HepG2 (cell line): ENCODE results near the gene BTD. TPM values are rescaled to one million over a fixed set of nuclear protein-coding genes. Genes with fewer than 3 reads are reported as not detected.

Experiments used
- ATAC-seq: fragments of 200-7000 bp; cut with Tn5 transposase; 3 replicates; pipeline ENCODE4 v1.9.1; 2020; ENCODE audit warnings: mild to moderate bottlenecking, moderate library complexity
- BruUV-seq: library from RNA; stranded (reverse); fragments of 400-500 nt; replicated peaks from 2 replicates; lab custom pipeline; 2021; lab: Mats Ljungman, UMichigan
- CTCF ChIA-PET: fragments of 300-600 bp; formaldehyde crosslinking; extraction: SDS; loops from one replicate; lab custom pipeline; 2021; ENCODE audit warnings: low total read pairs, inconsistent platforms, low intra/inter-chr PET ratio; lab: Yijun Ruan, JAX
- POLR2A ChIA-PET: fragments of 350-600 bp; sonication (Branson Sonifier 250); formaldehyde crosslinking; loops from one replicate; lab custom pipeline; 2020; ENCODE audit warnings: antibody characterized with exemption, inconsistent platforms; lab: Yijun Ruan, JAX
- DNase-seq: peaks from one replicate; pipeline ENCODE4 v3.0.0-alpha.2; 2015; ENCODE audit warnings: low spot score
- FAIRE-seq: peaks from 3 replicates; lab custom pipeline; 2011; peaks lifted over from hg19 to GRCh38; lab: Jason Lieb, UNC
- H2AFZ ChIP-seq: one replicate; pipeline ENCODE4 v1.6.1; 2011; ENCODE audit warnings: low read length, inconsistent platforms
- H3K27ac ChIP-seq: fragments of 300-600 bp; 3 replicates; pipeline ENCODE4 v1.8.0; 2011; ENCODE audit warnings: mixed run types, mild to moderate bottlenecking, mixed read lengths, low read length, inconsistent platforms; ENCODE audit not compliant: insufficient read depth; ENCODE audit errors: extremely low read length
- H3K27me3 ChIP-seq, 2 experiments: fragments of 200-600 bp in 1 of 2; 2 replicates in 1 of 2; 3 replicates in 1 of 2; pipeline versions ENCODE4 v1.6.0 to v1.8.0; 2011; ENCODE audit warnings: low read length in 2 of 2, mild to moderate bottlenecking in 2 of 2, moderate library complexity in 2 of 2, inconsistent platforms in 1 of 2; ENCODE audit not compliant: insufficient read depth in 2 of 2, control insufficient read depth in 1 of 2
- H3K36me3 ChIP-seq, 2 experiments: fragments of 200-600 bp in 1 of 2; replicated peaks in 1 of 2; 2 replicates in 1 of 2; 3 replicates in 1 of 2; pipeline versions ENCODE4 v1.5.1 to v1.8.0; 2011; ENCODE audit warnings: low read length in 2 of 2, inconsistent platforms in 1 of 2; ENCODE audit not compliant: insufficient read depth in 2 of 2, control insufficient read depth in 1 of 2
- H3K4me1 ChIP-seq: 2 replicates; pipeline ENCODE4 v1.5.1; 2012; ENCODE audit warnings: low read length, inconsistent platforms; ENCODE audit not compliant: insufficient read depth
- H3K4me2 ChIP-seq: 2 replicates; pipeline ENCODE4 v1.6.0; 2011; ENCODE audit warnings: low read depth, low read length, inconsistent platforms
- H3K4me3 ChIP-seq, 3 experiments: fragments of 200-600 bp in 1 of 3; sonication (generic), shearing (Covaris generic) in 1 of 3; replicated peaks in 1 of 3; 2 replicates each; pipeline ENCODE4 v1.5.1; 2011 to 2016; ENCODE audit warnings: low read length in 3 of 3, inconsistent platforms in 2 of 3, low read depth in 2 of 3, mild to moderate bottlenecking in 2 of 3, control low read depth in 1 of 3, mixed read lengths in 1 of 3; ENCODE audit not compliant: insufficient read depth in 1 of 3
- H3K79me2 ChIP-seq: one replicate; pipeline ENCODE4 v1.6.1; 2011; ENCODE audit warnings: low read length, inconsistent platforms; ENCODE audit not compliant: insufficient read depth
- H3K9ac ChIP-seq: 2 replicates; pipeline ENCODE4 v1.6.0; 2011; ENCODE audit warnings: mild to moderate bottlenecking, low read depth, low read length, inconsistent platforms; ENCODE audit not compliant: insufficient read depth
- H3K9me3 ChIP-seq: 2 replicates; pipeline ENCODE4 v1.5.1; 2012; ENCODE audit warnings: mild to moderate bottlenecking, low read length
- H4K20me1 ChIP-seq: 2 replicates; pipeline ENCODE4 v1.6.0; 2011; ENCODE audit warnings: inconsistent platforms, mild to moderate bottlenecking, low read length, moderate library complexity; ENCODE audit not compliant: insufficient read depth
- CAMTA2 ChIP-seq: sonication (generic); formaldehyde crosslinking; IDR thresholded peaks from 2 replicates; pipeline ENCODE4 v1.4.0; 2020; ENCODE audit warnings: mild to moderate bottlenecking, missing genetic modification reagents, borderline replicate concordance
- CBX2 ChIP-seq, 2 experiments: fragments of 200-600 bp in 1 of 2; sonication (generic); formaldehyde crosslinking in 1 of 2; IDR thresholded peaks; 2 replicates each; pipeline versions ENCODE4 v1.7.0 to v1.8.1; 2018 to 2022; ENCODE audit warnings: low read depth in 2 of 2, low read length in 1 of 2, mild to moderate bottlenecking in 1 of 2, missing genetic modification reagents in 1 of 2
- GABPA ChIP-seq, 2 experiments: IDR thresholded peaks; 2 replicates each; pipeline ENCODE4 v1.6.1; 2011 to 2016; ENCODE audit warnings: low read depth in 2 of 2, low read length in 1 of 2, missing biosample characterization in 1 of 2, missing genetic modification characterization in 1 of 2
- KLF13 ChIP-seq: sonication (generic); formaldehyde crosslinking; IDR thresholded peaks from 2 replicates; pipeline ENCODE4 v1.4.0; 2020; ENCODE audit warnings: mild to moderate bottlenecking, missing genetic modification reagents
- MAFG ChIP-seq: sonication (generic); formaldehyde crosslinking; IDR thresholded peaks from 2 replicates; pipeline ENCODE4 v1.5.1; 2020; ENCODE audit warnings: mild to moderate bottlenecking, missing genetic modification reagents
- PRDM10 ChIP-seq: sonication (generic); formaldehyde crosslinking; IDR thresholded peaks from 2 replicates; pipeline ENCODE4 v1.4.0; 2020; ENCODE audit warnings: low read depth, missing genetic modification reagents
- REXO4 ChIP-seq: sonication (generic); formaldehyde crosslinking; IDR thresholded peaks from 2 replicates; pipeline ENCODE4 v1.8.0; 2022; ENCODE audit warnings: missing genetic modification reagents, mild to moderate bottlenecking, borderline replicate concordance
- SCMH1 ChIP-seq: sonication (generic); formaldehyde crosslinking; IDR thresholded peaks from 2 replicates; pipeline ENCODE4 v1.9.0; 2021; ENCODE audit warnings: missing genetic modification reagents, mild to moderate bottlenecking, borderline replicate concordance
- TRIM22 ChIP-seq: fragments of 450-650 bp; IDR thresholded peaks from 2 replicates; pipeline ENCODE4 v1.6.1; 2017
- XBP1 ChIP-seq: sonication (generic); formaldehyde crosslinking; IDR thresholded peaks from 2 replicates; pipeline ENCODE4 v1.5.0; 2020; ENCODE audit warnings: missing genetic modification reagents
- ZBTB34 ChIP-seq: sonication (generic); formaldehyde crosslinking; IDR thresholded peaks from 2 replicates; pipeline ENCODE4 v1.8.0; 2022; ENCODE audit warnings: mild to moderate bottlenecking, missing genetic modification reagents
- ZBTB38 ChIP-seq: sonication (generic); formaldehyde crosslinking; IDR thresholded peaks from 2 replicates; pipeline ENCODE4 v1.5.1; 2020; ENCODE audit warnings: mild to moderate bottlenecking, missing genetic modification reagents
- ZNF550 ChIP-seq: sonication (generic); formaldehyde crosslinking; IDR thresholded peaks from 2 replicates; pipeline ENCODE4 v1.4.0; 2020; ENCODE audit warnings: mild to moderate bottlenecking, missing genetic modification reagents, borderline replicate concordance
- ZNF781 ChIP-seq: sonication (generic); formaldehyde crosslinking; IDR thresholded peaks from 2 replicates; pipeline ENCODE4 v1.5.1; 2020; ENCODE audit warnings: borderline replicate concordance, mild to moderate bottlenecking, missing genetic modification reagents; ENCODE audit errors: not compliant biosample characterization
- ZNF839 ChIP-seq: sonication (generic); formaldehyde crosslinking; IDR thresholded peaks from 2 replicates; pipeline ENCODE4 v1.4.0; 2020; ENCODE audit warnings: missing genetic modification reagents, mild to moderate bottlenecking, borderline replicate concordance
- WGBS: methylation state at CpG from one replicate; pipeline ENCODE4 v1.1.6; 2017; ENCODE audit warnings: low lambda C conversion rate; 5-methylcytosine and 5-hydroxymethylcytosine counted together
- in situ Hi-C: cut with HindIII; loops from 2 replicates; pipeline ENCODE4 v1.10.0; 2017; ENCODE audit warnings: low pct_unique_long_range_greater_than_20kb; ENCODE audit not compliant: extremely low pct_ligation_motif_present
- intact Hi-C: fragments of 100-400 bp; cut with micrococcal nuclease; formaldehyde crosslinking; loops from one replicate; pipeline ENCODE4 v1.10.0; 2022; ENCODE audit not compliant: unreplicated experiment
- polyA plus RNA-seq, 8 experiments: library from polyadenylated mRNA; depleted of rRNA in 3 of 8; stranded (reverse) in 7 of 8; unstranded in 1 of 8; fragments of >200 nt; fragmentation: Illumina TruSeq in 4 of 8; extraction: Trizol in 4 of 8; gene quantifications; 2 replicates each; pipeline versions ENCODE4 v1.2.1 to v1.2.3, GENCODE V29; 2011 to 2016; ENCODE audit warnings: low read depth in 4 of 8, missing spikeins in 1 of 8, mixed read lengths in 1 of 8; ENCODE audit not compliant: insufficient read depth in 1 of 8
- total RNA-seq, 5 experiments: library from RNA; depleted of rRNA; stranded (reverse); fragments of >200 nt; fragmentation: Illumina TruSeq; extraction: Trizol; gene quantifications; 2 replicates each; pipeline ENCODE4 v1.2.3, GENCODE V29; 2016; ENCODE audit warnings: low read depth in 1 of 5

The BTD gene
- total and polyA plus RNA-seq, 2 of the 13 experiments (the other 11 are each of a cell fraction or from before 2014, with no cell fraction given) = 15.7 to 35.5 TPM

- H3K4me2 ChIP-seq = no peak overlapping the region
- no peaks in the 10 kb centered on the region for H4K20me1 ChIP-seq
- H3K27me3 ChIP-seq = no peaks in the 10 kb centered on the region
- peaks cover 0 to 7% of the 10 kb centered on the region in 2 experiments; a peak in 2 of 5 replicates for H3K36me3 ChIP-seq
- ChIA-PET CTCF (no interaction called here), POLR2A (no interaction called here)
- no peak for TF ChIP-seq KLF13 (CRISPR knock-in tag)
- no peak for TF ChIP-seq ZNF781 (CRISPR knock-in tag)
- TF ChIP-seq ZBTB38 = no peak
- TF ChIP-seq CAMTA2 (CRISPR knock-in tag) = no peak
- TF ChIP-seq ZBTB34 (CRISPR knock-in tag) = no peak
- TF ChIP-seq ZNF839 = no peak
- no peak for TF ChIP-seq SCMH1 (CRISPR knock-in tag)
- TF ChIP-seq REXO4 (CRISPR knock-in tag) = no peak
- TF ChIP-seq MAFG (CRISPR knock-in tag) = no peak
- no peak for TF ChIP-seq GABPA (IDR thresholded peaks at IDR 0.05; ENCODE audit: low read depth, low read length)
- no peak for TF ChIP-seq GABPA (CRISPR knock-in tag; IDR thresholded peaks at IDR 0.05; ENCODE audit: low read depth)
- TF ChIP-seq TRIM22 = no peak
- no peak for TF ChIP-seq XBP1 (CRISPR knock-in tag)
- TF ChIP-seq PRDM10 (CRISPR knock-in tag) = no peak
- TF ChIP-seq CBX2 (IDR thresholded peaks at IDR 0.05; ENCODE audit: low read depth, low read length) = no peak
- no peak for TF ChIP-seq CBX2 (CRISPR knock-in tag; IDR thresholded peaks at IDR 0.05; ENCODE audit: low read depth)
- no peak for TF ChIP-seq ZNF550 (CRISPR knock-in tag)
- in situ Hi-C loops = no loop called here
- no peaks in the 10 kb centered on the region for H3K4me1 ChIP-seq
- no peak overlapping the region for H3K27ac ChIP-seq
- no peak overlapping the region for H3K9ac ChIP-seq
- DNase-seq = no peak
- H3K4me3 ChIP-seq = no peak overlapping the region
- H2AFZ ChIP-seq = no peak overlapping the region
- H3K79me2 ChIP-seq = no peaks in the 10 kb centered on the region
- no TSS peak for BruUV-seq
- no peak for FAIRE-seq
- 53% methylated on average over 1 of the region's 1 CpG for WGBS
- no peaks in the 10 kb centered on the region for H3K9me3 ChIP-seq
- ATAC-seq = no peak
- intact Hi-C loops = no loop called here
Observed at GRCh38 chr3:15664144-15664543, 62.6 kb downstream of the BTD start.
